HL-60 (cell line): ENCODE measurements around the gene ATIC.

Experiments used
- CTCF ChIP-seq: IDR thresholded peaks from one replicate; pipeline ENCODE4 v1.5.1; 2011; ENCODE audit warnings: low read length, control low read depth, inconsistent platforms; ENCODE audit not compliant: insufficient read depth
- POLR2AphosphoS5 ChIP-seq: IDR thresholded peaks from 2 replicates; pipeline ENCODE4 v1.6.1; 2012; ENCODE audit warnings: low read depth

DNA sequence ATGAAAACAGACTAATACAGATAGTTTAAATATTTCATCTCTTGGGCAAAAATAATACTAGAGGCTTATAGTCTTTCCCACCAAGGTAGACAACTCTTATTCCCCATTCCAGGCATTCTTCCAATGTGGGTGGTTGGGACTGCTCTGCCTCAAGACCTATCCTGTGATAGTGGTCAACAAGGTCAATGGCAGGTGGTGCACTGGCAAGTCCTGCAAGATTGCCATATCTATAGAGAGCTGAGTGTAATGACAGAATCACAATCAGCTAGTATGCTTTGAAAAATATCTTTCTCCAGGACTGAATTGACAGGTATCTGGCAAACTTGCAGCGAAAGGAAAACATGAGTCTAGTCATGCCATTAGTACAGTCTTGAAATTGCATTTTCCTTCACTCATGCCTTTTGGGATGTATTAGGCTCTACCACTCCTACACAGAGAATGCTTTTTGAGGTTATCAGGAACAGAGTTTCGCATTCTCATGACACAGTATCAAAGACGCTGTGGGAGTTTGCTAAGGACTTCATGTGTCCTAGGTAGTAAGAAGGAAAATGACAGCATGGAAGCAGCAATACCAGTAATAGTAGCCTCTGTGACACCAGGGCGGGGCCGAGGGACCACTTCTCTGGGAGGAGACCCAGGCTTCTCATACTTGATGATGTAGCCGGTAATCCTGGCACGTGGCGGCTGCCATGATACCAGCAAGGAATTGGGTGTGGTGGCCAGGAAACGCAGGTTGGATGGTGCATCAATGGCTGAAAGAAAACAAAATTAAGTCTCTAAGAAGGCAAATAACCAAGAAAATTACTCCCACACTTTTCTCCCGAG is 63.0 kb downstream of the ATIC start:
- no peak for TF ChIP-seq POLR2AphosphoS5
- TF ChIP-seq CTCF: no peak
